H1 (cell line): ENCODE results near the gene SHISA6. TPM values are rescaled to one million over a fixed set of nuclear protein-coding genes. Genes with fewer than 3 reads are reported as not detected.

Experiments
- NANOG ChIP-seq: IDR thresholded peaks from 2 replicates; pipeline ENCODE4 v1.6.1; 2011; ENCODE audit warnings: low read length, low read depth, mild to moderate bottlenecking, inconsistent platforms; ENCODE audit not compliant: insufficient read depth, poor library complexity, severe bottlenecking
- TAF7 ChIP-seq: optimal IDR thresholded peaks from 2 replicates; pipeline ENCODE3; 2011; ENCODE audit warnings: low read depth, mild to moderate bottlenecking, inconsistent platforms, low read length, moderate library complexity, borderline replicate concordance
- polyA plus RNA-seq, 7 experiments: library from polyadenylated mRNA; depleted of rRNA in 3 of 7; stranded (reverse) in 5 of 7; unstranded in 2 of 7; fragments of >200 nt in 5 of 7; fragments of 200-250 nt in 2 of 7; gene quantifications; 1 replicate in 5 of 7; 2 replicates in 1 of 7; 4 replicates in 1 of 7; pipeline versions ENCODE4 v1.2.1 to v1.2.3, GENCODE V29; 2011 to 2013; ENCODE audit warnings: missing spikeins in 2 of 7, mixed read lengths in 2 of 7
- total RNA-seq: library from RNA; stranded (reverse); fragmentation: NEBNext Ultra II Directional; extraction: Animal tissue kit (Norgen Biotek cat#: 25700); gene quantifications from 2 replicates; pipeline ENCODE4 v1.2.1, GENCODE V29; 2021
- TF ChIP-seq, protein P1 (sequence below): IDR thresholded peaks from 2 replicates; pipeline ENCODE4 v1.6.1; 2011; ENCODE audit warnings: low read length, improper control_type of control experiment

SHISA6 gene
- total and polyA plus RNA-seq, 2 of the 8 experiments (the other 6 are each of a cell fraction or from before 2014, with no cell fraction given), result 2.9 to 4.8 TPM

DNA sequence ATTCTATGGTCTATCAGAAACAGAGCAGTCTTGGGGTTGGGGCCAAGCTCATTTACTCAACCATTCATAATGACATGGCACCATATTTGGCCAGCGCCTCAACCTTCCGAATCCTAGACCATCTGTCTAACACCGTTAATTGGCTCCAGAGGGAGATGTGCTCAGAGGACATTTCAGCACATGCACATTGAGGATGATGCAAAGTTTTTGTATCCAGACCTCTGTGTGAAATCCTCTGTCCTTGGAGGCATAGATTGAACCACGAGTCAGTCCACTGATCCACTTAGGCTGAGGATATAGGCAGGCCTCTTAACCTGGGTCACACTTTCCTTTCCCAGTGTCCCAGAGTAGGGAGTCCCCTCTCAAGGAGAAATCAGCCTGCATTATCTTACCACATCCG, 85.5 kb downstream of the SHISA6 start (continued):
- TF ChIP-seq NANOG (no peak), TAF7 (no peak)
- TF ChIP-seq, protein P1, sequence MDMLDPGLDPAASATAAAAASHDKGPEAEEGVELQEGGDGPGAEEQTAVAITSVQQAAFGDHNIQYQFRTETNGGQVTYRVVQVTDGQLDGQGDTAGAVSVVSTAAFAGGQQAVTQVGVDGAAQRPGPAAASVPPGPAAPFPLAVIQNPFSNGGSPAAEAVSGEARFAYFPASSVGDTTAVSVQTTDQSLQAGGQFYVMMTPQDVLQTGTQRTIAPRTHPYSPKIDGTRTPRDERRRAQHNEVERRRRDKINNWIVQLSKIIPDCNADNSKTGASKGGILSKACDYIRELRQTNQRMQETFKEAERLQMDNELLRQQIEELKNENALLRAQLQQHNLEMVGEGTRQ, result no peak
- TF ChIP-seq, all 59 proteins: peak for 0
